Cardiac fibroblast (primary cell): ENCODE results near the gene KMT5B.
A peak's percentile ranks its signal among the peaks of the same experiment; 100 is the strongest.

ENCODE experiments used
- DNase-seq, 2 donors: peaks; one replicate each; pipeline versions ENCODE4 v3.0.0 to v3.0.0-alpha.2; 2010; ENCODE audit warnings: low read depth in 2 of 2
- H3K4me3 ChIP-seq, 2 donors: replicated peaks in 1 of 2; 1 replicate in 1 of 2; 2 replicates in 1 of 2; pipeline ENCODE4 v1.5.1; 2011; ENCODE audit warnings: low read depth in 2 of 2, low read length in 2 of 2, mild to moderate bottlenecking in 2 of 2, moderate library complexity in 1 of 2
- TF ChIP-seq, protein P1 (sequence below): IDR thresholded peaks from one replicate; pipeline ENCODE4 v1.5.1; 2011; ENCODE audit warnings: low read depth, mild to moderate bottlenecking, low read length, inconsistent platforms

Gene KMT5B

DNA sequence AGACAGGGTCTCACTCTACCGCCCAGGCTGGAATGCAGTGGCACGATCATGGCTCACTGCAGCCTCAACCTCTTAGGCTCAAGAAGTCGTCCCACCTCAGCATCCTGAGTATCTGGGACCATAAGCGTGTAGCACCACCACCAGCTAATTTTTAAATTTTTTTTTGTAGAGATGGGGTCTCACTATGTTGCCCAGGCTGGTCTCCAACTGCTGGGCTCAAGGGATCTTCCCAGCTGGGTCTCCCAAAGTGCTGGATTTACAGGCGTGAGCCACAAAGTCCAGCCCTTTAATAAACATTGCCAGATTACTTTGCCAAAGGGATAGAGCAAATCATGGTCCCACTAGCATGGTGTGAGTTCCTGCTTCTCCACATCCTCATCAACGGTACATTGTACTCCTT is 45.6 kb downstream of the KMT5B start:
- no peak overlapping the region for H3K4me3 ChIP-seq
- DNase-seq = no peak
- TF ChIP-seq, protein P1, sequence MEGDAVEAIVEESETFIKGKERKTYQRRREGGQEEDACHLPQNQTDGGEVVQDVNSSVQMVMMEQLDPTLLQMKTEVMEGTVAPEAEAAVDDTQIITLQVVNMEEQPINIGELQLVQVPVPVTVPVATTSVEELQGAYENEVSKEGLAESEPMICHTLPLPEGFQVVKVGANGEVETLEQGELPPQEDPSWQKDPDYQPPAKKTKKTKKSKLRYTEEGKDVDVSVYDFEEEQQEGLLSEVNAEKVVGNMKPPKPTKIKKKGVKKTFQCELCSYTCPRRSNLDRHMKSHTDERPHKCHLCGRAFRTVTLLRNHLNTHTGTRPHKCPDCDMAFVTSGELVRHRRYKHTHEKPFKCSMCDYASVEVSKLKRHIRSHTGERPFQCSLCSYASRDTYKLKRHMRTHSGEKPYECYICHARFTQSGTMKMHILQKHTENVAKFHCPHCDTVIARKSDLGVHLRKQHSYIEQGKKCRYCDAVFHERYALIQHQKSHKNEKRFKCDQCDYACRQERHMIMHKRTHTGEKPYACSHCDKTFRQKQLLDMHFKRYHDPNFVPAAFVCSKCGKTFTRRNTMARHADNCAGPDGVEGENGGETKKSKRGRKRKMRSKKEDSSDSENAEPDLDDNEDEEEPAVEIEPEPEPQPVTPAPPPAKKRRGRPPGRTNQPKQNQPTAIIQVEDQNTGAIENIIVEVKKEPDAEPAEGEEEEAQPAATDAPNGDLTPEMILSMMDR = no peak

DNA sequence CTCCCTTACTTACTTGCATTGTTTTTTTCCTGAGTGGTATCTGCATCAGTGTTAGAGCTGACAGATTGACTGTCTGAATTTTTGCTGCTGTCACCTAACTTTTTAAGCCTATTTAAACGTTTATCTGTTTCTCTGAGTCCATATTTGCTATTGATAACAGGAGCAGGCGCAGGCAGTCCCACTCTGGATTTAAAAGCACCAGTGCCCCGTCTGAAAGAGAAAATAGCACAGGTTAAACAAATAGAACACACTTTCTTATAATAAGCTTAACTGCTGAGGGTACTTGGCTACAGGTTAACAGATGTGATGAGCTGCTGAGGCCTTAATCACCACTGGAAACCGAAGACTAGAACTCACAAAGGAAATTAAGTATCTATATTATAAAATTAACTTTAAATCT is 46.1 kb downstream of the KMT5B start:
- no peak overlapping the region for H3K4me3 ChIP-seq
- no peak for DNase-seq
- TF ChIP-seq, protein P1 = no peak

DNA sequence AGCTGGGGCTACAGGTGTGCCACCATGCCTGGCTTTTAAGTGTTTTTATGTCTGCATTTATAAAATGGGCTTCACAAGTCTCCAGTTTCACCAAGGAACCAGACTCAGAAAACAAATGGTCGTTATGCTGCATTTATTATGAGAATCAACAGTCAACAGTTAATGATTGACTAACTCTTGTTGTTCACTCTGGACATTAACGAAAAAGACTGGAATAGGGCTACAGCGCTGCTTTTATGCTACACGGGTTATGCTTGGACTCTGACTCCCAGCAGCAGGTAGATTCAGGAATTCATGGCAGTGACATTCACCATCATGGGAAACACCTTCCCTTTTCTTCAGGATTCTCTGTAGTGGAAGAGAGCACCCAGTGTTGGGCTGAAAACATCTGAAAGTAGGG is 47.5 kb downstream of the KMT5B start:
- no peak overlapping the region for H3K4me3 ChIP-seq
- TF ChIP-seq, protein P1 = no peak
- no peak for DNase-seq

DNA sequence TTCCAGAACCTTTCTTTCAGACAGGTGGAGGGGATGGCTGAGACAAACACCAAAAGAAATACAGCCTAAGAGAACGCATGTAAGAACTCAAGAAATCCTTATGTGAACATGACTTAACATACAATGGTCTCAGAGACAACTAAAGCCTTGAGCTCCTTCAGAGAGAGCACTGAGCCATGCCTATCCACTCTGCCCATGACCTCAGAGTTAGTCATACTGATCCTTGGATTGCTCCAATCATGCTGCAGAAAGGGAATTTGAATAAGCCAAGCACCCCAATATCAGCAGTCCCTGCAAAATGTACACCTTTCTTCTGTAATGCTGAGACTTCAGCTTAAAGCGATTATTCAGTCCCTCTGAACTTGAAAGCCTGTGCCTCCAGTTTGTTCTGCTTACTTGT is 48.7 kb downstream of the KMT5B start:
- peak in 1 of 2 donors; percentile 56 for DNase-seq
- no peak overlapping the region for H3K4me3 ChIP-seq
- TF ChIP-seq, protein P1 = no peak

DNA sequence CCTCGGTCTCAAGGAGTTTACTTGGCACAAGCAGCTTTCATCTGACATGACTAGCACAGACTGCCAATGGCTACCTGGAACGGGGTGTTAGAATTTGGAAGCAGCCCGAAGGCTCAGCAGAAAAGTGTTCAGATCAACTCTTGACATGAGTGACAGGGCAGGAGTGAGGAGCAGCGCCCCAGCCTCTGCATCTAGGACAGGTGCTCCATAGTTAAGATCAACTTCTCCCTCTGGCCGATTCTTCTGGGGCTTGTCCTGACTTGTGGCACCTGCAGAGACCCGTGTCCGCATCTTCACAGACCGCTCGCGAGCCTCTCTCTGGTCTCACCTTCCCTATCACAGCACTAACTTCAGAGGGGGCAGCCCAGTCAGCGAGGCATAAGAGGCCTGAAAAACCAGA is 49.4 kb downstream of the KMT5B start:
- no peak overlapping the region for H3K4me3 ChIP-seq
- no peak for DNase-seq
- TF ChIP-seq, protein P1 = no peak

DNA sequence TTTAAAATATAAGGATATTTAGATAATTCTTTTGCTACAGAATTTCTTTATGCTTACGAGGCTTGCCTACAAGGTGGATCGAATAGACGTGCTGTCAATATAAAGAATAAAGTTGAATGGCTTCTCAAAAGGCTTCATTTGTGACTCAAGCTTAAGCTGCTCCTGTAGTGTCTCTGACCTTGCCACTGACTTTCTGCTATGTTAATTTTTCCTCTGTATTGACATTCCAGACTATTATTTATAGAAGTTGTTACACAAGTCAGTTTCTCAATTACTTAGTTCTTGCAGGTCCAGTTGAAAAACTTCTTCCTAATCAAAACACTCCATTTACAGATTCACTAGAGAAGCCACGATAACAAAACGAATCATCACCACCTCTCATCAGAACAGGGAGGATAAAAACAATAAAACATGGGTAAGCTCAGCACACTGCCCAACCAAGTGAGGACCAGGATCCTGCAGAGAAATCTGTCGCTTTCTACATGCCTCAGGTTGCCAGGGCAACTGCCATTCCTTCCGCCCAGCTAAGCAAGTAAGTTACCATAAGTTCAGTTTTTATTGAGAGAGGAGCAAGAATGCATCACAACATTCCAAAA is 52.9 kb downstream of the KMT5B start:
- TF ChIP-seq, protein P1 = no peak
- no peak overlapping the region for H3K4me3 ChIP-seq
- DNase-seq = peak in 1 of 2 donors; percentile 41

GRCh38 chr11:68159665-68160064 is 53.4 kb downstream of the KMT5B start:
- TF ChIP-seq, protein P1 = no peak

More at GRCh38 chr11:68159665-68160064, 53.4 kb downstream of the KMT5B start:
- no peak overlapping the region for H3K4me3 ChIP-seq
- DNase-seq = no peak
